Measurements from ENCODE around the gene KSR2. TPM values are rescaled to one million over a fixed set of nuclear protein-coding genes. Genes with fewer than 3 reads are reported as not detected.
A peak's percentile ranks its signal among the peaks of the same experiment; 100 is the strongest.

KSR2 gene
- total RNA-seq, 1 experiment from 2014 or later = 1.3 TPM

- H2BK5ac ChIP-seq (ENCODE audit: insufficient read length, low read length) = no peak overlapping the region
- no peak overlapping the region for H4K5ac ChIP-seq (ENCODE audit: insufficient read length, low read depth, low read length)
- no peaks in the 10 kb centered on the region for H3K79me2 ChIP-seq (ENCODE audit: insufficient read depth, low read length)
- H3K14ac ChIP-seq (ENCODE audit: insufficient read depth, low read length) = no peak overlapping the region
- no peaks in the 10 kb centered on the region for H3K9me3 Mint-ChIP-seq
- H3K4me1 ChIP-seq (ENCODE audit: insufficient read depth, low read length) = no peaks in the 10 kb centered on the region; the same call in 1 of the 2 replicates
- no peak overlapping the region for H3K27ac Mint-ChIP-seq
- H3K23ac ChIP-seq (ENCODE audit: insufficient read length, low read depth, low read length) = no peak overlapping the region
- no peak overlapping the region for H2BK120ac ChIP-seq (ENCODE audit: low read depth, low read length, poor library complexity, severe bottlenecking)
- peaks cover 3% of the 10 kb centered on the region; the same call in 1 of the 2 replicates for H3K27me3 Mint-ChIP-seq (ENCODE audit: low read depth)
- H4K20me1 ChIP-seq (ENCODE audit: control insufficient read depth, insufficient read depth, insufficient read length) = no peaks in the 10 kb centered on the region
- no peaks in the 10 kb centered on the region for H3K23me2 ChIP-seq (ENCODE audit: insufficient read length, low read depth, low read length, poor library complexity, severe bottlenecking)
- H3K9me3 ChIP-seq (ENCODE audit: control insufficient read depth, low read depth, low read length) = no peaks in the 10 kb centered on the region
- no peak overlapping the region for H3K9ac ChIP-seq (ENCODE audit: extremely low read depth, insufficient read length, low read length)
- H3K56ac ChIP-seq (ENCODE audit: insufficient read length, low read depth, low read length) = no peak overlapping the region
- no peak overlapping the region for H3K4me3 Mint-ChIP-seq
- H4K8ac ChIP-seq (replicated peaks; ENCODE audit: insufficient read length, low read depth, low read length) = no peak overlapping the region
- H3T11ph ChIP-seq (ENCODE audit: low read length) = no peak overlapping the region
- no peak overlapping the region for H3K18ac ChIP-seq (ENCODE audit: insufficient read length, low read depth, low read length)
- H3K79me1 ChIP-seq (ENCODE audit: insufficient read depth, low read depth, low read length, poor library complexity, severe bottlenecking) = no peaks in the 10 kb centered on the region
- no peak overlapping the region for H2BK12ac ChIP-seq (ENCODE audit: insufficient read length, low read depth, low read length)
- no peak overlapping the region for H3K4me2 ChIP-seq (ENCODE audit: insufficient read depth, insufficient read length, low read length)
- H3K4ac ChIP-seq (ENCODE audit: low read depth, low read length) = no peak overlapping the region
- TF ChIP-seq CTCF (conservative IDR thresholded peaks at IDR 0.05) = no peak
- no peak overlapping the region for H3K27ac ChIP-seq (ENCODE audit: insufficient read length, low read depth, low read length)
- H3K4me1 Mint-ChIP-seq = peaks cover 19 to 20% of the 10 kb centered on the region in 2 experiments
- no peaks in the 10 kb centered on the region; the same call in 1 of the 2 replicates for H3K27me3 ChIP-seq (ENCODE audit: insufficient read depth, low read length)
- no peak overlapping the region for H2AFZ ChIP-seq (ENCODE audit: low read length)
- no peak overlapping the region for H4K91ac ChIP-seq (ENCODE audit: insufficient read length, low read depth, low read length)
- no peaks in the 10 kb centered on the region for H3K36me3 Mint-ChIP-seq (ENCODE audit: insufficient read depth in 1 of 3, low read depth in 3 of 3)
- DNase-seq = peak; percentile 34
- H2BK15ac ChIP-seq (ENCODE audit: low read depth, low read length) = no peak overlapping the region
- no peak overlapping the region for H2AK5ac ChIP-seq (ENCODE audit: insufficient read length, low read length)
- no CpG with 5 or more reads among the region's 8 CpGs for WGBS (ENCODE audit: extremely low coverage, insufficient read length, low lambda C conversion rate)
- no peak overlapping the region for H2BK20ac ChIP-seq (ENCODE audit: low read depth, low read length, poor library complexity, severe bottlenecking)
Observed at GRCh38 chr12:117494833-117495655, 473.7 kb downstream of the KSR2 start.

Measured in H9 (cell line).